Muscle of leg (tissue), 11 donors: ENCODE measurements around the gene NUBPL. TPM values are rescaled to one million over a fixed set of nuclear protein-coding genes. Genes with fewer than 3 reads are reported as not detected.
A peak's percentile ranks its signal among the peaks of the same experiment; 100 is the strongest.
"Not testable (repeated sequence)": the region's sequence is repeated elsewhere in the genome, so short reads cannot be mapped to it uniquely, and the experiment has no call there.

Source experiments
- DNase-seq: peaks from one replicate; pipeline ENCODE4 v3.0.0; 2013
- H3K27ac ChIP-seq: one replicate; pipeline ENCODE4 v1.5.1; 2013; ENCODE audit warnings: mild to moderate bottlenecking, low read length, control low read depth
- H3K27me3 ChIP-seq: one replicate; pipeline ENCODE4 v1.6.1; 2013; ENCODE audit warnings: low read length; ENCODE audit not compliant: control insufficient read depth, insufficient read depth
- H3K36me3 ChIP-seq: one replicate; pipeline ENCODE4 v1.6.1; 2013; ENCODE audit warnings: low read length; ENCODE audit not compliant: control insufficient read depth, insufficient read depth
- H3K4me1 ChIP-seq: one replicate; pipeline ENCODE4 v1.6.1; 2013; ENCODE audit warnings: low read length; ENCODE audit not compliant: control insufficient read depth, insufficient read depth
- H3K4me3 ChIP-seq: one replicate; pipeline ENCODE4 v1.5.1; 2013; ENCODE audit warnings: low read length, control low read depth
- H3K9me3 ChIP-seq: replicated peaks from 2 replicates; pipeline ENCODE4 v1.6.1; 2013; ENCODE audit warnings: low read depth, low read length; ENCODE audit not compliant: control insufficient read depth
- WGBS: methylation state at CpG from one replicate; pipeline ENCODE4 v1.1.5; 2013; ENCODE audit warnings: missing lambda C conversion rate; ENCODE audit not compliant: insufficient coverage; 5-methylcytosine and 5-hydroxymethylcytosine counted together
- polyA plus RNA-seq, 8 donors: library from polyadenylated mRNA; unstranded; fragments of 120-200 nt; gene quantifications; one replicate each; pipeline versions ENCODE4 v1.2.1 to v1.2.3, GENCODE V29; 2013; ENCODE audit warnings: inconsistent platforms in 1 of 8, low replicate concordance in 1 of 8; ENCODE audit not compliant: insufficient read length in 8 of 8, insufficient read depth in 1 of 8
- total RNA-seq: library from RNA; stranded (reverse); fragments of 120-200 nt; gene quantifications from one replicate; pipeline ENCODE4 v1.2.4, GENCODE V29; 2013

Gene NUBPL
- total and polyA plus RNA-seq, 9 donors: 7.2 to 11.2 (median 8.2) TPM

DNA sequence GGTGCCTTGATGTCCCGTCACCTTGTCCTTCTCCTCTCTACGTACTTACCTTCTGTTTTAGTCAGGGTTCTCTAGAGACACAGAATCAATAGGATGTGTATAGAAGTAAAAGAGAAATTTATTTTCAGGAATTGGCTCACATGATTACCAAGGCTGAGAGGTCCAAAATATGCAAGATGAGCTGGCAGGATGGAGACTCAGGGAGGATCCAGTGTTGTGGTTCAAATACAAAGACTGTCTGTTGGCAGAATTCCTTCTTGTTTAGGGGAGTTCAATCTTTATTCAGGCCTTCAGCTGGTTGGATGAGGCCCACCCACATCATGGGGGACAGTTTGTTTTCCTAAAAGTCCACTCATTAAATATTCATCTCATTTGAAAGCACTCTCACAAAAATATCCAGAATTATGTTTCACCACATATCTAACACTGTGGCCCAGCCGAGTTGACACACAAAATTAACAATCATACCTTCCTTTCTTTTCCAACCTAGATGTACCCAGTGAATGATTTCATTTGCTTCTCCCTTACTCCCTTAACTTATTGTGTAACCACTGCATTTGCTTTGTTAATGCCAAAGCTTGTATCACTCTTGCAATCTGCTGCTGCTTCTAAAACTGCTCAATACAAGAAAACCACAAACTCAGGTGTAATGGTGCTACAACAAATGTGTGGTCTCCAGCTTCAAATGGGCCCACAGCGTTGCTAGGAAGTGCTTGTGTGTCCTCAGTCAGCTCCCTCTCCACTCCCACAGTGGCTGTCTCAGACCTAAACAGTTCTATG is 320.5 kb downstream of the NUBPL start:
- H3K27me3 ChIP-seq: no peaks in the 10 kb centered on the region
- DNase-seq: no peak
- peaks cover 16% of the 10 kb centered on the region for H3K4me1 ChIP-seq
- no peak overlapping the region for H3K27ac ChIP-seq
- no peak overlapping the region for H3K4me3 ChIP-seq
- WGBS: 86% methylated on average over 2 of the region's 4 CpGs
- H3K9me3 ChIP-seq: no peaks in the 10 kb centered on the region
- H3K36me3 ChIP-seq: no peaks in the 10 kb centered on the region

DNA sequence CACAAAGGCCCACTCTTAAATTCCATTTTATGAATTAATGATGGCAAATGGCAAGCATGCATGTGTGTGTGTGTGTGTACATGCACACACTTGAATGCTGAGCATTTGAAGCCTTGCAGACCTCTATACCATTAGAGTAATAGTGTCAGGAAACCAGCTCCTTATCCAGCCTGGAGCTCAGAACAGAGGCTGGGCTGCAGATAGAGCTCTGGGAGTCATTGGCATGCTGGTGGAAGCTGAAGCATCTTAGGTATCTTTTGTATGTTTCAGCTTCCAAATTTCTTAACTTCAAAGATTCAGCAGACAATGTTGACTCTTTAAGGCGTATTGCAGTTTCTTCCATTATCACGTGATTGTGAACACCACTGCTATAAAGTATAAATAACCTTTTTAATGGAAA is 323.0 kb downstream of the NUBPL start:
- H3K4me1 ChIP-seq: peaks cover 8% of the 10 kb centered on the region
- WGBS: no CpG with 5 or more reads among the region's 2 CpGs
- no peak overlapping the region for H3K4me3 ChIP-seq
- no peaks in the 10 kb centered on the region for H3K27me3 ChIP-seq
- H3K36me3 ChIP-seq: no peaks in the 10 kb centered on the region
- no peaks in the 10 kb centered on the region for H3K9me3 ChIP-seq
- DNase-seq: no peak
- no peak overlapping the region for H3K27ac ChIP-seq

DNA sequence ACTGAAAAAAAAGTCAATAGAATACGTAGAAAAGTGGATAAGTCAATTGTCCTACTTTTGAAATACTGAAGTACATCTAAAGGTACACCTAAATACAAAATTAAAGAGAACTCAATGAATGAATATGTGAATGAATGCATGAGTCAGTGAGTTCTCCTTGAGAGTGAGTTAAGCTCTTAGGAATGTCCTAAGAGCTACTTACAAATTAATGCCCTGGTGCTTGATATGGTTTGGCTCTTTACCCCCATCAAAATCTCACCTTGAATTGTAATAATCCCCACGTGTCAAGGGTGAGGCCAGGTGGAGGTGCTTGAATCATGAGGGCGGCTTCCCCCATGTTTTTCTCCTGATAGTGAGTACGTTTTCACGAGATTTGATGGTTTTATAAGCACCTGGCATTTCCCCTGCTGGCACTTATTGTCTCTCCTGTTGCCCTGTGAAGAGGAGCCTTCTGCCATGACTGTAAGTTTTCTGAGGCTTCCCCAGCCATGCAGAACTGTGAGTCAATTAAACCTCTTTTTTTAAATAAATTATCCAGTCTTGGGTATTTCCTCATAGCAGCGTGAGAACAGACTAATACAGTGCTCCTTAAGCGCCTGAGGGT is 323.7 kb downstream of the NUBPL start:
- Histone ChIP-seq H3K36me3 (no peaks in the 10 kb centered on the region), H3K9me3 (no peaks in the 10 kb centered on the region), H3K4me3 (no peak overlapping the region), H3K27me3 (no peaks in the 10 kb centered on the region), H3K27ac (no peak overlapping the region), H3K4me1 (peaks cover 8% of the 10 kb centered on the region)
- 87% methylated on average over 3 of the region's 7 CpGs for WGBS
- no peak for DNase-seq

DNA sequence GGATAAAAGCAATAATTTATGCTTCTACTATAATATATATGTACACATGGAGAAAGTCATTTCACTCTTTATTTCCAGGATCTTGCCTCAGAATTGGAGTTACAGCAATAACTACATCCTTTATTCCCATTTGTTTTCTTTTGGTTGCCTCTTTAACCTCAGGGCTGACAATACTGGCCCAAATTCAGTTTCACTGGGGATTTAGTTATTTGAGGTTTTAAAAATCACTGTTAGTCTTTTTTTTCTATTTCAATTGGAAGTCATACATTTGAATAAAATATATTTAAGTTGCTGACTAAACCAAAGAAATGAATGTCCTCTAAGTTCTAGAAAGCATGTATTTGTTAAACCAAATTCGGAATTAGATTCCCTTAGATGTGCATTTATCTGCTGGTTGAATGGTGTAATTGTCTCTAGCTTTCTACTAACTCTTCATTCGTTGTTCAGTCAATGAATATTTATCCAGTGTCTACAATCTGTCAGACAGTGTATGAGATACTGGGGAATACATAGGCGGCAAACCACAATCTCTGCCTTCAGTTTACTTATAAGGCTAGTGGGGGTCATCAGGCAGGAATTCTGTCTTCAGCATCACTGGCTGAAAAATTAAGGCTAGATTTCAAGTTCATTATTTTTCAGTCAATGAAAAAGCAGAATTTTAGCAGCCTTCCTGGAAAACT is 325.1 kb downstream of the NUBPL start:
- H3K9me3 ChIP-seq: no peaks in the 10 kb centered on the region
- no peaks in the 10 kb centered on the region for H3K36me3 ChIP-seq
- H3K4me3 ChIP-seq: no peak overlapping the region
- H3K4me1 ChIP-seq: peaks cover 4% of the 10 kb centered on the region
- WGBS: no CpG with 5 or more reads among the region's 3 CpGs
- H3K27me3 ChIP-seq: no peaks in the 10 kb centered on the region
- H3K27ac ChIP-seq: no peak overlapping the region
- DNase-seq: peak; percentile 27

DNA sequence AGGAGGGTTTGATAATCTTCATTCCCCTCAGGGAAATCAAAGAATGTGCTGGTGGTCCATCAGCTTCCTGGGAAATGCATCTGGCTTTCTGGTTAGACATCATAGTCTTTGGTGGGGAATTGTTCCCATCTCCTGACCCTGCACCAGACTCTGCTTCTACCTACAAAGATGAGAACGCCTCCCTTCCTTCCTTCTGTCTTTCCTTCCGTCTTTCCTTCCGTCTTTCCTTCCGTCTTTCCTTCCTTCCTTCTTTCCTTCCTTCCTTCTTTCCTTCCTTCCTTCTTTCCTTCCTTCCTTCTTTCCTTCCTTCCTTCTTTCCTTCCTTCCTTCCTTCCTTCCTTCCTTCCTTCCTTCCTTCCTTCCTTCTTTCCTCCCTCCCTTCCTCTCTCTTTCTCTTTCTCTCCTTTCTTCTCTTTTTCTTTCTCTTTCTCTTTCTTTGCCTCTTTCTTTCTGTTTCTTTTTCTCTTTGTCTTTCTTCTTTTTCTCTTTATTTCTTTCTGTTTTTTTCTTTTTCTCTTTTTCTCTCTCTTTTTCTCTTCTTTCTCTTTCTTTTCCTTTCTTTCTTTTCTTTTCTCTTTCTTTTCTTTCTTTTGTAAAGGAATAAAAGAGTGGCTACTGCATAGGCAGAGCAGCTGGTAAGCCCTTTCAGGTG is 326.9 kb downstream of the NUBPL start:
- Histone ChIP-seq H3K36me3 (no peaks in the 10 kb centered on the region), H3K4me1 (peaks cover under 1% of the 10 kb centered on the region), H3K27ac (no peak overlapping the region), H3K27me3 (no peaks in the 10 kb centered on the region), H3K4me3 (no peak overlapping the region), H3K9me3 (no peaks in the 10 kb centered on the region)
- no peak for DNase-seq
- WGBS: 97% methylated on average over 3 of the region's 4 CpGs

DNA sequence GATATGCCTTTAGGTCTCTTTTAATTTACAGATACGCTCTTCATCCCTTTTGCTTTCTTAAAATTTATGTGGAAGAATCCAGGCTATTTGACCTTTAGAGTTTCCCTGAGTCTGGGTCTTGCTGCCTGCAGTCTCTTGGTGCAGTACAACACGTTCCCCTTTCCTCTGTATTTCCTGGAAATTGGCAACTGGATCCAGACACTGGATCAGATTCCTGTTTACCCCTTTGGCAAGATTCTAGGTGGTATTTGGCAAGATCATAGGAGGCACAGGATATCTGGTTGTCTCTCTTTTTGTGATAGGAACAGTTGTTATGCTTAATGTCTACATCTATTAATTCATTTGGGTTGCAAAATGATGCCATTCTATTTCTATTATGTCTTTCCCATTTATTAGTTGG is 328.1 kb downstream of the NUBPL start:
- no peaks in the 10 kb centered on the region for H3K36me3 ChIP-seq
- H3K9me3 ChIP-seq: no peaks in the 10 kb centered on the region
- WGBS: no CpG with 5 or more reads among the region's 2 CpGs
- H3K27me3 ChIP-seq: no peaks in the 10 kb centered on the region
- no peak overlapping the region for H3K27ac ChIP-seq
- peaks cover 8% of the 10 kb centered on the region for H3K4me1 ChIP-seq
- no peak for DNase-seq
- no peak overlapping the region for H3K4me3 ChIP-seq

DNA sequence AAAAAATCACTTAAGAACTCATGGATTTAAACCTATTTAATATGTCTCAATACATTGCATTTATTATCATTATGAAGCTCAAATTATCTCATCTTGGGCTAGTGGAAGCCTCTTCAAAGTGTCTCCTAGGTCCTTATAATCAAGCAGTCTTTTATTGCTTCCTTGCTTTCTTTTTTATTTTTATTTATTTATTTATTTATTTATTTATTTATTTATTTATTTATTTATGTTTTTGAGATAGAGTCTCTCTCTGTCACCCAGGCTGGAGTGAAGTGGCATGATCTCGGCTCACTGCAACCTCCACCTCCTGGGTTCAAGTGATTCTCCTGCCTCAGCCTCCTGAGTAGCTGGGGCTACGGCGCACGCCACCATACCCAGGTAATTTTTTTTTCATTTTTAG is 329.0 kb downstream of the NUBPL start:
- H3K4me1 ChIP-seq: peaks cover 11% of the 10 kb centered on the region
- H3K27ac ChIP-seq, H3K36me3 ChIP-seq, H3K9me3 ChIP-seq, DNase-seq, H3K4me3 ChIP-seq, H3K27me3 ChIP-seq: not testable (repeated sequence)
- WGBS: no CpG with 5 or more reads among the region's 4 CpGs

DNA sequence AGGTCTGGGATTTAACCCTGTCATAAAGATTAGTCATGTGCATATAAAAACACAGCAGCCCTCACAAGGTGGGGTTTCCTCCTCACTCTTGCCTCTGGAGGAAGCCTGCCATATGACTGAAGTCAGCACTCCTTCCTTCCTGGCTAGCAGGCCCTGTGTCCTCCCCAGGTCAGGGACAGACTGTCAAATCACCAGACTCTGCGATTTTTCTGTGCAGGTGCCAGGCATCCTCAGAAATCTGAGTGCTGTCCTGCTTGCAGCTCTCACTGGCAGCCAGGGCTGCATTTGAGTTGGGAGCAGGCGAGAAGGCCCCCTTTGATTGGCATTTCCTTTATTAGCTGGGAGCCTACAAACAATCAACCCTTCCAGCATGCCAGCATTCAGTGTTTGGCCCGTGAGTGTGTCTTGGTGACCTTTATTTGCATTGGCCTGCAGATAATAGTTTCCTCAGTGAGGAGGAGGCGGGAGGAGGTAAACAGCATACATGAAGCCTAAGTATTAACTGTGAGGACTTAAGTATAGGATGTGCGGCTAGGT is 332.1 kb downstream of the NUBPL start:
- WGBS: 61% methylated on average over 4 of the region's 5 CpGs
- peak overlapping the region; percentile 31 for H3K27ac ChIP-seq
- H3K9me3 ChIP-seq: no peaks in the 10 kb centered on the region
- no peak for DNase-seq
- no peaks in the 10 kb centered on the region for H3K27me3 ChIP-seq
- no peaks in the 10 kb centered on the region for H3K36me3 ChIP-seq
- peaks cover 11% of the 10 kb centered on the region for H3K4me1 ChIP-seq
- no peak overlapping the region for H3K4me3 ChIP-seq

- WGBS: no CpG with 5 or more reads among the region's 3 CpGs
- no peaks in the 10 kb centered on the region for H3K9me3 ChIP-seq
- H3K4me1 ChIP-seq: peaks cover 11% of the 10 kb centered on the region
- no peaks in the 10 kb centered on the region for H3K27me3 ChIP-seq
- no peak overlapping the region for H3K27ac ChIP-seq
- no peak overlapping the region for H3K4me3 ChIP-seq
- DNase-seq: no peak
- no peaks in the 10 kb centered on the region for H3K36me3 ChIP-seq
Observed at GRCh38 chr14:31894351-31894750, 333.1 kb downstream of the NUBPL start.

DNA sequence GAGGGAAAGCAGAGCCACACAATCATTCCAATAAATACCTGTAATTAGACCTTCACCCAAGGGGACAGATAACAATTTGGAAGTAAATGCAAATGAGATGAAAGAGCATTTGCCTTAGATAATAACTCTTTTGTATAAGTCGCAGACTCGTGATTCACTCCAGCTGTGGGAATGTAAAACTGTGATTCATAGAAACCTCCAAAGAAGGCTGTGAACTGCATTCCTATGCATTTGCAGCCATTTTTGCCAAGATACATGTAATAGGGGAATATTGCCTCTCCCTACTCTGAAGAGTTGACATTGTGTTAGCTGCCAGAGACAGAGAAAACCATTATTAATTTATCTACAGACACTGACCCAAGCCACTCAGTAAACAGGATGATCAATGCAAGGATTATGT is 334.0 kb downstream of the NUBPL start:
- no peaks in the 10 kb centered on the region for H3K36me3 ChIP-seq
- peaks cover 11% of the 10 kb centered on the region for H3K4me1 ChIP-seq
- no peak overlapping the region for H3K27ac ChIP-seq
- WGBS: 30% methylated on average over 2 of the region's 2 CpGs
- peak; percentile 61 for DNase-seq
- H3K27me3 ChIP-seq: no peaks in the 10 kb centered on the region
- no peaks in the 10 kb centered on the region for H3K9me3 ChIP-seq
- H3K4me3 ChIP-seq: no peak overlapping the region
